H1 (cell line): Measurements from ENCODE around the gene ALS2CL. TPM values are rescaled to one million over a fixed set of nuclear protein-coding genes. Genes with fewer than 3 reads are reported as not detected.

Experiments used
- polyA plus RNA-seq, 7 experiments: library from polyadenylated mRNA; depleted of rRNA in 3 of 7; stranded (reverse) in 5 of 7; unstranded in 2 of 7; fragments of >200 nt in 5 of 7; fragments of 200-250 nt in 2 of 7; gene quantifications; 1 replicate in 5 of 7; 2 replicates in 1 of 7; 4 replicates in 1 of 7; pipeline versions ENCODE4 v1.2.1 to v1.2.3, GENCODE V29; 2011 to 2013; ENCODE audit warnings: missing spikeins in 2 of 7, mixed read lengths in 2 of 7
- small RNA-seq: library from polyadenylated mRNA; stranded (forward); fragments of <200 nt; extraction: miRNeasy Mini kit (QIAGEN cat#:217004); gene quantifications from one replicate; pipeline ENCODE3, GENCODE V24; 2013; ENCODE audit not compliant: insufficient read depth
- total RNA-seq: library from RNA; stranded (reverse); fragmentation: NEBNext Ultra II Directional; extraction: Animal tissue kit (Norgen Biotek cat#: 25700); gene quantifications from 2 replicates; pipeline ENCODE4 v1.2.1, GENCODE V29; 2021

The ALS2CL gene
- total and polyA plus RNA-seq, 2 of the 8 experiments (the other 6 are each of a cell fraction or from before 2014, with no cell fraction given): 4.8 to 5.4 TPM

Small RNAs within 50 kb of the gene (small RNA-seq; reads per million reads assigned to genes)
- not detected for gene RF00591

Other genes starting within 250 kb of the ALS2CL start
- gene LTF, start 228.8 kb downstream of the ALS2CL start, total RNA-seq: 0.80 and 0.99 TPM in 2 replicates
- 0.23 and 0.36 TPM in 2 replicates for gene LTF, start 228.8 kb downstream of the ALS2CL start, polyA plus RNA-seq (2011; rRNA removed)
- 0.33 TPM in 1 of 2 replicates, not detected in the other for gene RTP3, start 195.7 kb downstream of the ALS2CL start, total RNA-seq
- gene RTP3, start 195.7 kb downstream of the ALS2CL start, polyA plus RNA-seq (2011; rRNA removed): 0.06 and 0.08 TPM in 2 replicates
- gene LRRC2, start 127.4 kb downstream of the ALS2CL start, total RNA-seq: 6.4 and 7.3 TPM in 2 replicates
- 1.2 and 1.4 TPM in 2 replicates for gene LRRC2, start 127.4 kb downstream of the ALS2CL start, polyA plus RNA-seq (2011; rRNA removed)
- 0.17 TPM in 1 of 2 replicates, not detected in the other for gene FAM240A, start 81.2 kb downstream of the ALS2CL start, total RNA-seq
- gene FAM240A, start 81.2 kb downstream of the ALS2CL start, polyA plus RNA-seq (2011; rRNA removed): 0.06 and 0.08 TPM in 2 replicates
- 0.67 and 0.90 TPM in 2 replicates for gene TMIE, start 7.7 kb upstream of the ALS2CL start, total RNA-seq
- gene TMIE, start 7.7 kb upstream of the ALS2CL start, polyA plus RNA-seq (2011; rRNA removed): 0.45 and 0.64 TPM in 2 replicates
- gene PRSS50, start 24.2 kb upstream of the ALS2CL start, total RNA-seq: 0.47 and 0.73 TPM in 2 replicates
- 0.71 and 1.1 TPM in 2 replicates for gene PRSS50, start 24.2 kb upstream of the ALS2CL start, polyA plus RNA-seq (2011; rRNA removed)
- gene MYL3, start 169.8 kb upstream of the ALS2CL start, total RNA-seq: not detected in 2 replicates
- gene MYL3, start 169.8 kb upstream of the ALS2CL start, polyA plus RNA-seq (2011; rRNA removed): 0.06 TPM in 1 of 2 replicates, not detected in the other
- 0.21 and 1.5 TPM in 2 replicates for gene PTH1R, start 184.0 kb upstream of the ALS2CL start, total RNA-seq
- 0.57 and 1.9 TPM in 2 replicates for gene PTH1R, start 184.0 kb upstream of the ALS2CL start, polyA plus RNA-seq (2011; rRNA removed)